NCI-H146 treated with DMSO at 0.1 percent for 48 hours (cell line): ENCODE data around the gene KANSL1.

Experiments used
- DNase-seq: peaks from one replicate; lab custom pipeline; 2025; ENCODE audit not compliant: unreplicated experiment; lab: John Stamatoyannopoulos, UW

The KANSL1 gene

GRCh38 chr17:46141645-46142044 lies 51.6 kb downstream of the KANSL1 start:
- no peak for DNase-seq

- DNase-seq, result no peak
Observed at GRCh38 chr17:46140645-46141197, 52.5 kb downstream of the KANSL1 start.

- DNase-seq, result no peak
Observed at GRCh38 chr17:46139432-46140210, 53.6 kb downstream of the KANSL1 start.

GRCh38 chr17:46138473-46138872 lies 54.8 kb downstream of the KANSL1 start:
- no peak for DNase-seq

GRCh38 chr17:46136820-46137219 lies 56.4 kb downstream of the KANSL1 start:
- DNase-seq, result no peak

GRCh38 chr17:46135879-46136563 lies 57.2 kb downstream of the KANSL1 start:
- no peak for DNase-seq

- no peak for DNase-seq
Observed at GRCh38 chr17:46135126-46135812, 58.0 kb downstream of the KANSL1 start.

- no peak for DNase-seq
Observed at GRCh38 chr17:46129302-46129701, 63.9 kb downstream of the KANSL1 start.

- DNase-seq, result no peak
Observed at GRCh38 chr17:46128453-46128852, 64.8 kb downstream of the KANSL1 start.

- no peak for DNase-seq
Observed at GRCh38 chr17:46127524-46127923, 65.7 kb downstream of the KANSL1 start.

- no peak for DNase-seq
Observed at GRCh38 chr17:46126840-46127239, 66.4 kb downstream of the KANSL1 start.

- DNase-seq, result no peak
Observed at GRCh38 chr17:46125831-46126230, 67.4 kb downstream of the KANSL1 start.

GRCh38 chr17:46124695-46125592 lies 68.3 kb downstream of the KANSL1 start:
- DNase-seq, result no peak

- no peak for DNase-seq
Observed at GRCh38 chr17:46123607-46124006, 69.6 kb downstream of the KANSL1 start.

- no peak for DNase-seq
Observed at GRCh38 chr17:46122486-46122871, 70.8 kb downstream of the KANSL1 start.

GRCh38 chr17:46121841-46122485 lies 71.3 kb downstream of the KANSL1 start:
- DNase-seq, result no peak

- DNase-seq, result no peak
Observed at GRCh38 chr17:46121165-46121764, 72.0 kb downstream of the KANSL1 start.

- DNase-seq, result no peak
Observed at GRCh38 chr17:46120537-46120936, 72.7 kb downstream of the KANSL1 start.

GRCh38 chr17:46120078-46120477 lies 73.2 kb downstream of the KANSL1 start:
- no peak for DNase-seq

GRCh38 chr17:46118964-46119363 lies 74.3 kb downstream of the KANSL1 start:
- DNase-seq, result no peak
